ENCODE results near the gene NMNAT3.

The NMNAT3 gene

GRCh38 chr3:139517321-139518065 lies 160.3 kb downstream of the NMNAT3 start:
- no peak for DNase-seq

GRCh38 chr3:139514741-139515140 lies 163.0 kb downstream of the NMNAT3 start:
- DNase-seq, result no peak

Data from bone marrow (tissue), 2 donors.